HG03342 (cell line): ENCODE results near the gene ISLR2.
"Not testable (repeated sequence)": the region's sequence is repeated elsewhere in the genome, so short reads cannot be mapped to it uniquely, and the experiment has no call there.

Experiments
- ATAC-seq: cut with Tn5 transposase; IDR thresholded peaks from one replicate; pipeline ENCODE4 v1.9.1; 2021; ENCODE audit warnings: mild to moderate bottlenecking, moderate library complexity; ENCODE audit not compliant: unreplicated experiment

ISLR2 gene, protein sequence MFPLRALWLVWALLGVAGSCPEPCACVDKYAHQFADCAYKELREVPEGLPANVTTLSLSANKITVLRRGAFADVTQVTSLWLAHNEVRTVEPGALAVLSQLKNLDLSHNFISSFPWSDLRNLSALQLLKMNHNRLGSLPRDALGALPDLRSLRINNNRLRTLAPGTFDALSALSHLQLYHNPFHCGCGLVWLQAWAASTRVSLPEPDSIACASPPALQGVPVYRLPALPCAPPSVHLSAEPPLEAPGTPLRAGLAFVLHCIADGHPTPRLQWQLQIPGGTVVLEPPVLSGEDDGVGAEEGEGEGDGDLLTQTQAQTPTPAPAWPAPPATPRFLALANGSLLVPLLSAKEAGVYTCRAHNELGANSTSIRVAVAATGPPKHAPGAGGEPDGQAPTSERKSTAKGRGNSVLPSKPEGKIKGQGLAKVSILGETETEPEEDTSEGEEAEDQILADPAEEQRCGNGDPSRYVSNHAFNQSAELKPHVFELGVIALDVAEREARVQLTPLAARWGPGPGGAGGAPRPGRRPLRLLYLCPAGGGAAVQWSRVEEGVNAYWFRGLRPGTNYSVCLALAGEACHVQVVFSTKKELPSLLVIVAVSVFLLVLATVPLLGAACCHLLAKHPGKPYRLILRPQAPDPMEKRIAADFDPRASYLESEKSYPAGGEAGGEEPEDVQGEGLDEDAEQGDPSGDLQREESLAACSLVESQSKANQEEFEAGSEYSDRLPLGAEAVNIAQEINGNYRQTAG

DNA sequence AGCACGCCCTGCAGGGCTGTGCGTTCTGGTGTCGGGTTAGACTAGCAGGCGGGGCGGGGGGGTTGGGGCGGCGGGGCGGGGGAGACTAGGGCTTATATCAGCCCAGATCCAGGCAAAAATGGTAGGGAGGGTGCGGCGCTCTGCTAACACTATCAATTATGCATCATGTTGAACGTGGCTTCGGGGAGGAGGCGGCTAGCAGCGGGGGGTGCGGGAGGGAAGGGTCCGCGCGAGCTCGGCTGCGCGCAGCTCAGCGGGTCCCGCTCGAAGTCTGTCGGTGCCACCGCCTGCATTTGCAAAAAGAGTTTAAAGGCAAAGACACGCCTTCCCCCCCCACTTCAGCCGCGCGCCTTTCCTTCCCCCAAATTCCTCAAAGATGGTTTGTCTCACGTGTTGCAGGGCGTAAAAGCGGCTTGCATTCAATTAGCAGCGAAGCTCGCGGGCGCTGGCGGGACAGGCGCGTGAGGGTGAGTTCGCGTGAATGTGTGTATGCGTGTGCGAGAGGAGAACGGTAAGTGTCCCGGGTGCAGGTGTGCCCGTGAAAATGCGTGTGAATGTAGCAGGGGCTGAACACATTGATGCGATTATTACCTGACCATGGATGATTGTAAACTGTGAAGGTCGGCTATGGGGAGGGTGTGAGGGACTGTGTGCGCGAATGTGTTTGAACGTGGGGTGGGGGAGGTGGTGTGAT lies at the start of gene ISLR2:
TSS of gene ISLR2 (plus strand) at position 432 of the 694 bp plus-strand sequence. CDS start 2,169 bp downstream, outside the sequence.
- ATAC-seq = no peak

DNA sequence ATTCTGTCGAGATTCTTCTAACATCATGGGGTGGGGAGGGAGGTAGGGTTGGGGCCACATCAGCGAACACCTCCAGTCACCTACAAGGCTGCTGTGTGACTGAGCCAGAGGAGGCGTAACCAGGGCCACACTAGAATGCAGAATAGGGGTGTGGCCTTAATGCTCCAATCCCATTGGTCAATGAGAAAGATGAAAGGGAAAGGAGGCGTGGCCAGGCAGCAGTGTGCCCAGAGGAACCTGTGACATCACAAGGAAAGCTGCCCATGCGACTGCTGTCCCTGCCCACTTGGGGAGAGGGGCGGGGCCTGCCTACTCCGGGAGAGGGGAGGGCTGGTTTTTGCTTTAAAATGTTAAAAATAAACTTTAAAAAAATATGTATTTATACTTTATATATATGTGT lies 47.9 kb upstream of the ISLR2 start, which contains the start of gene GOLGA6A:
TSS of gene GOLGA6A (minus strand) at position 101 of the 400 bp plus-strand sequence. CDS start at position 60, 41 bp downstream.
- not testable (repeated sequence) for ATAC-seq

DNA sequence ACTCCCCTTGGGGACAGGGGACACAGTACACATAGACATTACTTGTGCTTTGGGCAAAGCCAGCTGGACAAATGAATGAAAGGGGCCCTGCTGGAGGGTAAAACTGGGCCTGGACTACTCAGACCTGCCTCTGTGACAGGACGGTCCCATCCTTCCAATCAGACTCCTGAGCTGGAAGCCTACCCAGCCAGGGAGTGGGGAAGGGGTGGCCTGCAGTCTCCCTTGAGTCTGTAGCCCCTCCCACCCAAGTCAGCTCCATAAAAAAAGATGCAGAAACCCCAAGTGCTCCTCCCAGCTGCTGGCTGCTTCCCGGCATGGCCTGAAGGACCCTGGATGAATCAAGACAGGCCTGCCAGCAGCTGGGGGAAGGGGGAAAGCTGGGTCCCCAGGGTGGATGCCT lies 35.8 kb upstream of the ISLR2 start:
- not testable (repeated sequence) for ATAC-seq

DNA sequence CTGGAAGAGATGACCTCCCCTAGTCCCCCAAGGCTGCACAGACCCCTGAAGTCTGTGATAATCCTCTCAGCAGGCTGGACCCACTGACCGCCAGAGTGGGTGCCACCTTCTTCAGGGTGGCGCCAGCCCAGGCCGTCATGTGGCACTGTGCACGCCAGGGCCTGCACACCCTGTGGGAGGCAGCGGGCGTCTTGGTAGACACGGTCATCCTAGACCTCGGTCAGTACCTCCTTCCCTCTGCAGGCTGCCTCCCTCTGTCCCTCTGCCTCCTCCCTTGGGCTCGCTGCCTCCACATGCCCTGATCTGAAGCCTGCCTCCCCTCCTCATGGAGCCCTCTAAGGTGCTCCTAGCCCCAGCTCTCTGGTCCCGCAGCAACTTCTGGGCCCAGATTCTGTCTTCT lies 34.8 kb upstream of the ISLR2 start:
- not testable (repeated sequence) for ATAC-seq

DNA sequence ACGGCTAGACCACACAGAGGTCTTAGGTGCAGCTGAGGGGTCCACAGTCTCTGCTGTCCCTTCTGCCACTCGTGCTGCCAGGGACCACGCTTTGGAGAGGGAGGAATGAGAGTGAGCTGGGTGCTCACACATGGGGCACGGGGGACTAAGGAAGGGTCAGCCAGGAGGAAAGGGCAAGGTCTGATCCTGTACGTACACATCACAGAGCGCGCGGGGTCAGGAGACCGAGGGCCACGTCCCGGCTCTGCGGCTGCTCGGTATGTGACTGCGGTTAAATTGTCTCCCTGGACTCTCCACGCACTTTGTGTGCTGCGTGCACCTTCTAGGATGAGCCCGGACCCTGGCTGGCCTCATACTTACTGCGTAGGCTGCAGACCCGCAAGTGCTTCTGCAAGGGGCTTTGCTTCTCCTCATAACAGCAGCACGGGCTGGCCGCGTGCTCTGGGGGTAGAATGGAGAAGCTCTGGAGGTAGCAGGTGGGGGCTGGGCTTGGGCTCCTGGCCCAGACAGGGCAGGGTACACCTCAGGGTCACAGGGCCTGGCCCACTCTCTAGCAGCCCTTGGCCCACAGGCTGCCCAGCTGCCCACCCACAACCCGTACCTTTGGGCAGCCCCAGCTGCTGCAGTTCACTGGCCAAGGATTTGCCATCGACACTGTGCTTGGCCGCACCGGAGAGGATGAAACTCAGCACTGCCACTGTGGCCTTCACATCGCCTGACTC lies 33.5 kb upstream of the ISLR2 start:
- not testable (repeated sequence) for ATAC-seq

DNA sequence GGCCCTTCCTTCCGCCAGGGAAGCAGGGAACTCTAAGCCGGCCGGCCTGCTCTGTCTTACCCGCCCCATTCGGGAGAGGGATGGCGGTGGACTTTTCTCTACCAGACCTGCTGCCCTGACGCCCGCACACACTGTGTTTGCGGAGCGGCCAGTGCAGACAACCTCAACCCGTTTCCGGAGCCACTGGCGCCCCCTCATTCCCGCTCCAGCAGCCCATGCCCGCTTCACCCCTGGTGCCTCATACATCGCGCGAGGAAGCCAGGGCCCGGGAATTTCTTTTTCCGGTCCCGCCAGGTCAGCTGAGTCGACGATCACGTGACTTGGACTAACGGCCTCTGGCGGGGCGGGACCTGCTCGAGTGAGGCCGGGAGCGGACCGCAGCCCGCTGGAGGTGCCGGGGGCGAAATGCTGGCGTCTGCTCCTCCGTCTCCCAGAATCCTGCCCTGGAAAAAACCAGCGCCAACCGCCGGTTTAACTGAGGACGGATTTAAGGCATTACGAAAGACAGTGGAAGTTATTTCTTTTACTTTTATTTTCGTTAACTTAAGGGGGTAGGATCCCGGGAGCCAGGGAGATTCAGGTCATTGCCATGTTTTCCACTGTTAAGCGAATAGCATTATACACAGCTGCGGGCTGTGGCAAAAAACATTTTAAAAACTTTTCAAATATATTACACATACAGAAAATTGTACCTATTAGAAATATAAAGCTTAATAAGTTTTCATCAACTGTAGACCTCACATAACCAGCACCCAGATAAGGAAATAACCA lies 30.2 kb upstream of the ISLR2 start:
- ATAC-seq = peak; percentile 89

DNA sequence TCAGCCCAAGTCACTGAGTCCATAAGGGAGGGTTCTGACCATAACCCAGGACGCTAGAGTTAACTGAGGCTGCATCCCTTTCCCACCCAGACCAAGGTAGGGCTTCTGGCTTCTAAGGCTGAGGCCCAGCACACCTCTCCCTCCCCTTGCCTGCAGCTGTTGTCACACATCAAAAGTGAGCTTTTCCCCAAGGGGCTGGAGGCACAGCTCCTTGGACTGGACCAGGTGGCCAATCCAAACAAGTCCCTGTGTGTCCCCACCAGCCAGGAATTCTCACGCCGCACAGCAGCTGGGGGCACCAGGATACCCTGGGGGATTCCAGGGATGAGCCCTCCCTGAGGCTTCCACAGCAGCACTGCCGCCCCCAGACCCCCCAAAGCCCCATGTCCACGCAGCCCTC lies 22.3 kb upstream of the ISLR2 start:
- no peak for ATAC-seq

DNA sequence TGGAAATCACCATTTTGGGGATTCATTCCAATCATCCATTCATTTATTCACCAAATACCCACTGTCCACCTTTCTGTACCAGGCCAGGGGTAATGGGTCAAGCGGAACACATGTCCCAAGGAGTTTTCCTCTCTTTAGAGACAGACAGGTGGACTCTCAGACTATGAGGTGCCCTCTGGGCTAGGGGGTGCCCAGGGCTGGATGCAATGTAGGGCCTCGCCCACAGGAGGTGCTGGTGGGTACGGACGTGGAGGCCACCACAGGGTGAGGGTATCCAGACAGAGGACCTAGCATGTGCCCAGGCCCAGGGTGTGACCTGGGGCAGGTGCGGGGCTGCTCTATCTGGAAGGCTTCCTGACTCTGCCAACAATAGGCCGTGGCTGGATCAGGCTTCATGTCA lies 21.8 kb upstream of the ISLR2 start:
- ATAC-seq = not testable (repeated sequence)

DNA sequence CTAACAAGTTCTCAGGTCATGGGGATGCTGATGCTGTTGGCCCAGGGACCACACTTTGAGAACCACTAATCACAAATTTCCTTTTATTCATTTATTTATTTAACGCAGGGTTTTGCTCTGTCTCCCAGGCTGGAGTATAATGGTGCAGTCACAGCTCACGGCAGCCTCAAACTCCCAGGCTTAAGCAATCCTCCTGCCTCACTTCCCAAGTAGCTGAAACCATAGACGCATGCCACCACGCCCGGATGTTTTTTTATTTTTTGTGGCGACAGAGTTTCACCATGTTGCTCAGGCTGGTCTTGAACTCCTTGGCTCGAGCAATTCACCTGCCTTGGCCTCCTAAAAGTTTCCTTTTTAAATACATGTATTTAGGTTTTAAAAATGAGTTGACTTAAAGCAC lies 20.7 kb upstream of the ISLR2 start:
- no peak for ATAC-seq

DNA sequence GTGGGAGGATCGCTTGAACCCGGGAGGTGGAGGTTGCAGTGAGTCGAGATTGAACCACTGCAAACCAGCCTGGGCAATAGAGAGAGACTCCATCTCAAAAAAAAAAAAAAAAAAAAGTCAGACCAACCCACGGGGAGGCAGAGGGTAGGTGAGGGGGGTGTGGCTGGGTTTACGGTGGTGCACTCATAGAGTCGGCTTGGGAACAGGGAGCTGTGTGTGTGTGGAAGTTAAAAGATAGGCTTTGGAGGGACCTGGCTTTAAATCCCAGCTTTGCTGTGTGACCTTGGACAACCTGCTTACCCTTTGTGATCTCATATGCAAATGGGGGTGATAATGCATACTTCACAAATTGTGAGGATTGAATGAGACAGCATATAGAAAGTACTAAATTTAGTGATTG lies 10.0 kb upstream of the ISLR2 start:
- ATAC-seq = no peak

DNA sequence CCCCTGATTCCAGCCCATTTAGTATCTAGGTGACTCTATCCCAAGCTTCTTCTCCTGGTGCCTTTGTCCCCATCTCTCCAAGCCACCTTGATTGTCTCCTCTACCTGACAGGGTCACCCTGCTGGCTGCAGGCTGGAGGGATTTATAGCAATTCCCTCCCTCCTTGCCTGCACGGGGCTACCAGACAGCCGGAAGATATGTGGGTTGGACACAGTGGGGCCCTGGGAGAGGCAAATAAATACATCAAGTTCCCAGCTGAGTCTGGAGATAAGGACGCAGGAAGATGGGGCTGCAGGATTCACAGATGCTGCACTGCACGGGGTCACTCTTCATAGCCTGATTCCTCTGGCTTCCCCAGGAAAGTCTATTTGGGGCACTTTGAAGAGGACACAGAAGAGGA lies 9.3 kb upstream of the ISLR2 start:
- ATAC-seq = no peak

DNA sequence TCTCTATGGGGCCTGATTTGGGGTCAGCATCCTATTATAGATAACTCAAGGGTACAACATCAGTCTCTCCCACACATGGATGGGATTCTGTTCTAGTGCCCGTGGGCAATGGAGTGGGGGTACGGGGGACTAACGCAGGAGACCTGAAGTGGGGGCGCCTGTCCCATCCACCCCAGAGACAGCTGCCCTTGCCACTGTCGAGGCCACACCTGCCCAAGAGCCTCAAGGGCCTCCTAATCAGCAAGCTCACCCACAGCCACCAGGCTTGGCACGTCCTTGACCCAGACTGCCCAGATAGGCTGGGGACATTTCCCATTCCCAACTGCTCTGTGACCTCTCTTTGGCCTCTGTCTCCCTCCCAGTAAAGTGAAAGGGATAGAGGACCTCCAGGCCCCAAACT lies 8.5 kb upstream of the ISLR2 start:
- ATAC-seq = no peak

DNA sequence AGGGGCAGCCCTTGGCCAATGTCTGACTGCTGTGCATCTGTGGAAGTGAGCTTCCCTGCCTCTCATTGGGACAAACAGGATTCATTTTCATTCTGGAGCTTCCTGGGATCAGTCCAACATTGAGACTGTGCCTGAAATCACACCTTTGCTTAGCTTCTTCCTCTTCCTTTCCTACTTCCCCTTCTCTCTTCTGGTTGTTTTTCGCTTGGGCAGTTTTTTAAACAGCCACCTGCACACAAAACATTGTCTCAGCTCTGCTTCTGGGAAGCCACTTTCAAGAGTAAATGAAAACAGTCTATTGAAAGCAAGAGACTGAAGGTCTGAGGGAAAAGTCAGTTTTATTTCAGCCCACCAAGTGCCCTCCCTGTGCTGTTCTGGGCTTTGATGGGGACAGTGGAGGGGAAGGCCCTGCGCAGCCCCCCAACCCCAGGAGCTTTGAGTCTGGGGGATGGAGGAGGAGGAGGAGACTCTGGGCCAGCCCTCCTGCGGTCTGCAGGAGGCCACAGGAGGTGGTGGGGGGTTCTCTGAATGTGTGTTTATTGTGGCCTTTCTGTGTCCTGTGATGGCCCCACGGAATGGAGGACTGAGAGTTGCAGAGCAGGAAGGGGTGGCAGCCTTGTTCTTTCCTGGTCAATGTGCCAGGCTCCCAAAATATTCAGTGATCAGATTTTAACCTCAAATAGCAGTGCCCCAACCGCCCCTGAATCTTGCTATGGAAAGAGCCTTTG lies 7.8 kb upstream of the ISLR2 start:
- ATAC-seq = no peak

DNA sequence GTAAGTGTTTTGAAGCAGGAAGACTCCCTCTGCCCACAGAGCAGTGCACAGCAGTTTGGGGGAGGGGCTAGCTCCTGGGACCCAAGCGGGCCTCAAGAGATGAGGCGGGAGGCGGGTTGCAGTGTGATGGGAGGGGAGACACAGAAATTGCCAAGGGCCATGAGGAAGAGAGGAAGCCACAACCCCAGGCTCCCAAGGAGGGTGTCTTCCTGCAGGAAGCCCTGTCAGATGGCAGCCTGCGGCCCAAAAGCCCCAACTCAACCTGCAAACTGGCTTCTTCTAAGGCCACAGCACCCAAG lies 7.3 kb upstream of the ISLR2 start:
- no peak for ATAC-seq

DNA sequence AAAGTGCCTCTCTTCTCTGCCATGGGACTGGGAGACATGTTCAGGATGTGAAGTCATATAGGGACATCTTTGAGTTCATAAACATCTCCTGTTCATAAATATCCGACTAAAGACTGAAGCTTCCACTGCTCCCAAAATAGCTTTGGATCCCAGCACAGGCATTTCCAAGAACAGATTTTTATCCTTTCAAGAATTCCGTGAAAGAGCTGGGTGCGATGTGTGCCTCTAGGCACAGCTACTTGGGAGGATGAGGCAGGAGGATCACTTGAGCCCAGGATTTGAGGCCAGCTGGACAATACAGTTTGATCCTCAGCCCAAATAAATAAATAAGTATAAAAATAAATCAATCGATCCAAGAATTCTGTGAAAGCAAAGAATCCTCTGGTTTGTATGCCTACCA lies 6.7 kb upstream of the ISLR2 start:
- no peak for ATAC-seq

DNA sequence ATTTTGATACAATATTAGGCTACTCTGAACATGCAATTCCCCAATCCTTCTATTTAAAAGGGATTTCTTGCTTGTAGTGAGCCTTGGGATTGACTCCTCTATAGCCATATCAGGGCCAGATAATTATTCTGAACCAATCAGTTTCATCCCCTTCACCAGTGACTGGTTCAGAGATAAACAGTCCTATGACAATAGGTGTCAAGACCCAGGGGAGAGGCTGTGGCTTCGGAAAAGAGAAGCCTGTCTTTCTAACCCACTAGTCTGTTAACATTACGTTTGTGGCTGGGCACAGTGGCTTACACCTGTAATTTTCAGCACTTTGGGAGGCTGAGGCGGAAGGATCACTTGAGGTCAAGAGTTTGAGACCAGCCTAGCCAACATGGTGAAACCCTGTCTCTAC lies 6.2 kb upstream of the ISLR2 start:
- no peak for ATAC-seq

DNA sequence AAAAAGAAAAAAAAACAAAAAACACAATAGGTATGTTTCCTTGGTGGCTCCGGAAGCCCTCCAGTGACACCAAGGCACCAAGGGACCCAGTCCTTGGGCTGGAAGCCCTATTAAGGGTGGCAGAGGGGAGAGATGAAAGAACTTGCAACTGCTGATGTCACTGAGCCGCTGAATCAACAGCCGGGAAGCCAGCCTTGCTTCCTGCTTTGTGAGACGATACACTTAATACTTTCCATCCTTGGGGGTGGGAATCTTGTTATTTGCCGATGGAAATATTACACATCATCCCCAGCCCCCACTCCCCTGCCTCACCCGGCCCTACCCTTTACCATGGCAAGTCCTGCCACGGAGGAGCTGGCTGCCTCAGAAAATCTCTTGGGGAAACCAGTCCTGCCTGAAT lies 5.6 kb upstream of the ISLR2 start:
- no peak for ATAC-seq

DNA sequence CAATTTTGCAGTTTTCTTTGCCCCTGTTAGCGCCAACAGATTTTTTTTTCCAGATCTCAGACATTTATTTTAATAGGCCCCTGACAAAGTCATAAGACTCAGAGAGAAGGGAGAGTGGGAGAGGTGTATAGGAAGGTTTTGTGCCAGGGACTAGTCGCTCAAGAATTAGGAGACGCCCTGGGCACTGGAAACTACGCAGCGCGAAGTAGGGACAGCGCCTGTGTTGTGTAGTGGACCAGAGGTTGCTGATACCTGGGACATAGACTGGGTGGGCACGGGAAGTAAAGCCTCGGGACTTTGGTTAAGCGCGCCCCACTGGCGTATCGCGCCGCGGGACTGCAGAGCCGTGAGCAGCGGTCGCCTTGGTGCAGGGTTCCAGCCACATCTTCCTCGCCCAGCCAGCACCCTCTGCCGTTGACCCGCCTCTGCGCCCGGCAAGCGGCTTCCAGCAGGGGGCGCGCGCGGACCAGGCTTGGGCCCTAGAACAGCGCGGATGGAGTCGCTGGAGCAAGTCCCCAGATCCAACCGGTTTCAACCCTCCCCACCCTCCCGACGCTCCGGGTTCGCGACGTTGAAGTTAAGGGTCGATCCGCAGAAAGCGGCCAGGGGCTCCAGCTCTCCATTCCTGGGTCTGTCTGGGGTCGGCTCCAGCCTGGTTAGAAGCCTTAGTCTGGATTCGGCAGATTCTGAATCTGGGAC lies 3.0 kb upstream of the ISLR2 start:
- ATAC-seq = peak; percentile 48
